ENCODE results near the gene EFEMP1. TPM values are rescaled to one million over a fixed set of nuclear protein-coding genes. Genes with fewer than 3 reads are reported as not detected.
A peak's percentile ranks its signal among the peaks of the same experiment; 100 is the strongest.

Gene EFEMP1
- total and polyA plus RNA-seq, 7 donors = 6.3 to 20.6 (median 11.2) TPM

GRCh38 chr2:55957142-55957541, 33.6 kb upstream of the EFEMP1 start:
- intact Hi-C loops (cut with DNase I) = loop anchor here in 1 of 2 donors (5.0 kb wide), 1 partner anchor 180 kb away; no protein-coding TSS in a partner anchor

GRCh38 chr2:55954306-55955035, 30.9 kb upstream of the EFEMP1 start:
- H3K27ac ChIP-seq = no peak overlapping the region
- H3K27me3 ChIP-seq (ENCODE audit: insufficient read depth in 3 of 3, low read length in 2 of 3) = no peaks in the 10 kb centered on the region
- H3K36me3 ChIP-seq (ENCODE audit: insufficient read depth in 1 of 2, low read depth in 1 of 2) = no peaks in the 10 kb centered on the region
- intact Hi-C loops (cut with DNase I) = loop anchor here in 1 of 2 donors (5.0 kb wide), 1 partner anchor 177 kb away; no protein-coding TSS in a partner anchor
- no peak for TF ChIP-seq CTCF (IDR thresholded peaks at IDR 0.05)
- WGBS, 3 donors = 69 to 72% (median 70%) methylated on average over 4 of the region's 4 CpGs
- H3K4me1 ChIP-seq = no peaks in the 10 kb centered on the region
- no peak overlapping the region for H3K4me3 ChIP-seq
- DNase-seq (no peak), ATAC-seq (peak in 1 of 4 donors; percentile 41)
- no peaks in the 10 kb centered on the region for H3K9me3 ChIP-seq

More at GRCh38 chr2:55957142-55957541, 33.6 kb upstream of the EFEMP1 start:
- H3K27me3 ChIP-seq (ENCODE audit: insufficient read depth in 3 of 3, low read length in 2 of 3) = no peaks in the 10 kb centered on the region
- no peak for TF ChIP-seq CTCF (IDR thresholded peaks at IDR 0.05)
- no peak overlapping the region for H3K4me3 ChIP-seq
- DNase-seq (no peak), ATAC-seq (no peak)
- H3K9me3 ChIP-seq = no peaks in the 10 kb centered on the region
- no peaks in the 10 kb centered on the region for H3K4me1 ChIP-seq
- 67 to 81% (median 68%) methylated on average over 3 of the region's 3 CpGs for WGBS, 3 donors
- H3K27ac ChIP-seq = no peak overlapping the region
- no peaks in the 10 kb centered on the region for H3K36me3 ChIP-seq (ENCODE audit: insufficient read depth in 1 of 2, low read depth in 1 of 2)

- intact Hi-C loops (cut with DNase I) = no loop called here
- H3K36me3 ChIP-seq (ENCODE audit: insufficient read depth in 1 of 2, low read depth in 1 of 2) = no peaks in the 10 kb centered on the region
- H3K9me3 ChIP-seq = no peaks in the 10 kb centered on the region
- DNase-seq (no peak), ATAC-seq (no peak)
- 59 to 63% (median 62%) methylated on average over 4 of the region's 4 CpGs for WGBS, 3 donors
- no peaks in the 10 kb centered on the region for H3K27me3 ChIP-seq (ENCODE audit: insufficient read depth in 3 of 3, low read length in 2 of 3)
- no peak for TF ChIP-seq CTCF (IDR thresholded peaks at IDR 0.05)
- no peak overlapping the region for H3K4me3 ChIP-seq
- H3K4me1 ChIP-seq = no peaks in the 10 kb centered on the region
- H3K27ac ChIP-seq = no peak overlapping the region
Observed at GRCh38 chr2:55952415-55952814, 28.8 kb upstream of the EFEMP1 start.

GRCh38 chr2:55951533-55951932, 28.0 kb upstream of the EFEMP1 start:
- WGBS, 3 donors = 90 to 94% (median 92%) methylated on average over 5 of the region's 5 CpGs
- intact Hi-C loops (cut with DNase I) = no loop called here
- no peaks in the 10 kb centered on the region for H3K27me3 ChIP-seq (ENCODE audit: insufficient read depth in 3 of 3, low read length in 2 of 3)
- H3K4me3 ChIP-seq = no peak overlapping the region
- H3K27ac ChIP-seq = no peak overlapping the region
- H3K4me1 ChIP-seq = no peaks in the 10 kb centered on the region
- DNase-seq (no peak), ATAC-seq (no peak)
- no peaks in the 10 kb centered on the region for H3K9me3 ChIP-seq
- no peak for TF ChIP-seq CTCF (IDR thresholded peaks at IDR 0.05)
- H3K36me3 ChIP-seq (ENCODE audit: insufficient read depth in 1 of 2, low read depth in 1 of 2) = no peaks in the 10 kb centered on the region

Measured in psoas muscle (tissue), 8 donors.